ENCODE results near the gene EHBP1L1.

DNA sequence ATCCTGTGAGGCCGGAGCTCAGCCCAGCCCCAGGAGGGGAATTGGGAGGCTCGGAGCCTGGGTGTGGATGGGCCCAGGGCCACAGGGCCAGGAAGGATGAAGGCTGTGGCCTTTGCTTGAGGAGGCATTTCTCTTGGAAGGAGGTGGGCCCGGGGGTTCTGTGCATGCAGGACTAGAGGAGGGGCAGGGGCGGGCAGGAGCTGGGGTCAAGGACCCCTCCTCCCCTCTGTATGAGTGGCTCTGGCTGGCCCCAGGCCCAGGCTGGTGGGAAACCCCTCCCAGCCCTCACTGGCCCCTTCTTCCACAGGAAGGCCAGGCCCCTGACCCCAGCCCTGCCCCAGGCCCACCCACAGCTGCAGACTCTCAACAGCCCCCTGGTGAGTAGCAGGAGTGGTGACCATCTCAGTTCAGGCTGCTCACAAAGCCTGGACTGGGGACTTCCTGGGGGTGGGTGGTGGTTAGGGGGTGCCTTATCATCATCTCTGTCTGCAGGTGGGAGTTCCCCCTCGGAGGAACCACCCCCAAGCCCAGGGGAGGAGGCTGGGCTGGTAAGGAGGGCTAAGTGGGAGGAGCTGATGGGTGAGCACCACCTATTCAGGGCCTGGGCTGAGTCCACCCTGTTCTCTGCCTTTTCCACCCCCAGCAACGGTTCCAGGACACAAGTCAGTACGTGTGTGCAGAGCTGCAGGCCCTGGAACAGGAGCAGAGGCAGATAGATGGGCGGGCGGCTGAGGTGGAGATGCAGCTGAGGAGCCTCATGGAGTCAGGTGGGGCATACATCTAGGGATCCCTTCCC is 13.8 kb downstream of the EHBP1L1 start:
- TF ChIP-seq, protein P1, sequence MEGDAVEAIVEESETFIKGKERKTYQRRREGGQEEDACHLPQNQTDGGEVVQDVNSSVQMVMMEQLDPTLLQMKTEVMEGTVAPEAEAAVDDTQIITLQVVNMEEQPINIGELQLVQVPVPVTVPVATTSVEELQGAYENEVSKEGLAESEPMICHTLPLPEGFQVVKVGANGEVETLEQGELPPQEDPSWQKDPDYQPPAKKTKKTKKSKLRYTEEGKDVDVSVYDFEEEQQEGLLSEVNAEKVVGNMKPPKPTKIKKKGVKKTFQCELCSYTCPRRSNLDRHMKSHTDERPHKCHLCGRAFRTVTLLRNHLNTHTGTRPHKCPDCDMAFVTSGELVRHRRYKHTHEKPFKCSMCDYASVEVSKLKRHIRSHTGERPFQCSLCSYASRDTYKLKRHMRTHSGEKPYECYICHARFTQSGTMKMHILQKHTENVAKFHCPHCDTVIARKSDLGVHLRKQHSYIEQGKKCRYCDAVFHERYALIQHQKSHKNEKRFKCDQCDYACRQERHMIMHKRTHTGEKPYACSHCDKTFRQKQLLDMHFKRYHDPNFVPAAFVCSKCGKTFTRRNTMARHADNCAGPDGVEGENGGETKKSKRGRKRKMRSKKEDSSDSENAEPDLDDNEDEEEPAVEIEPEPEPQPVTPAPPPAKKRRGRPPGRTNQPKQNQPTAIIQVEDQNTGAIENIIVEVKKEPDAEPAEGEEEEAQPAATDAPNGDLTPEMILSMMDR (conservative IDR thresholded peaks at IDR 0.05 in 1 of 2, IDR thresholded peaks at IDR 0.05 in 1 of 2; ENCODE audit: extremely low read depth in 1 of 2, insufficient read depth in 1 of 2, low read depth in 1 of 2, low read length in 2 of 2), result no peak
- TF ChIP-seq EZH2 (IDR thresholded peaks at IDR 0.05; ENCODE audit: borderline replicate concordance, low read length), result no peak
